ENCODE measurements around the gene URGCP.

DNA sequence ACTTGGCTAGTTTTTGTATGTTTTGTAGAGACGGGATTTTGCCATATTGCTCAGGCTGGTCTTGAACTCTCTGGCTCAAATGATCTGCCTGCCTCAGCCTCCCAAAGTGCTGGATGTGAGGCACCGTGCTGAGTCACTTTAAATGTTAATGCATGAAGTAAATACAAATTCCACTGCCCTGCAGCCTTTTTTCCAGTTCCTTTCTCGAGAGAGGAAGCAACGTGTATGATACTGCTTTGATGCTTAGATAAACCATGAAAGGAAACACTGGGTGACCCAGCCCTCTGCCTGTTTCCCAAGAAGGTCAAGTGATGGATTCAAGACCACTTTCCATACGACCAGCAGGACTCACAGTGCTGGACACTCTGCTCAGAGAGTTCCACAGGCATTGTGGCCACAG lies 25.8 kb downstream of the URGCP start:
- no peak for TF ChIP-seq YY1 (IDR thresholded peaks at IDR 0.05; ENCODE audit: extremely low read depth, insufficient replicate concordance, low read depth, low read length)
- TF ChIP-seq SRF (IDR thresholded peaks at IDR 0.05; ENCODE audit: low read depth) = no peak
- no peak for TF ChIP-seq ZFX (IDR thresholded peaks at IDR 0.05)
- TF ChIP-seq EZH2 (IDR thresholded peaks at IDR 0.05) = no peak
- TF ChIP-seq, protein P1, sequence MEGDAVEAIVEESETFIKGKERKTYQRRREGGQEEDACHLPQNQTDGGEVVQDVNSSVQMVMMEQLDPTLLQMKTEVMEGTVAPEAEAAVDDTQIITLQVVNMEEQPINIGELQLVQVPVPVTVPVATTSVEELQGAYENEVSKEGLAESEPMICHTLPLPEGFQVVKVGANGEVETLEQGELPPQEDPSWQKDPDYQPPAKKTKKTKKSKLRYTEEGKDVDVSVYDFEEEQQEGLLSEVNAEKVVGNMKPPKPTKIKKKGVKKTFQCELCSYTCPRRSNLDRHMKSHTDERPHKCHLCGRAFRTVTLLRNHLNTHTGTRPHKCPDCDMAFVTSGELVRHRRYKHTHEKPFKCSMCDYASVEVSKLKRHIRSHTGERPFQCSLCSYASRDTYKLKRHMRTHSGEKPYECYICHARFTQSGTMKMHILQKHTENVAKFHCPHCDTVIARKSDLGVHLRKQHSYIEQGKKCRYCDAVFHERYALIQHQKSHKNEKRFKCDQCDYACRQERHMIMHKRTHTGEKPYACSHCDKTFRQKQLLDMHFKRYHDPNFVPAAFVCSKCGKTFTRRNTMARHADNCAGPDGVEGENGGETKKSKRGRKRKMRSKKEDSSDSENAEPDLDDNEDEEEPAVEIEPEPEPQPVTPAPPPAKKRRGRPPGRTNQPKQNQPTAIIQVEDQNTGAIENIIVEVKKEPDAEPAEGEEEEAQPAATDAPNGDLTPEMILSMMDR (IDR thresholded peaks at IDR 0.05 in 2 of 3, conservative IDR thresholded peaks at IDR 0.05 in 1 of 3; ENCODE audit: borderline replicate concordance in 1 of 3, insufficient read depth in 1 of 3, low read depth in 2 of 3, low read length in 2 of 3) = no peak
- TF ChIP-seq, protein P2, sequence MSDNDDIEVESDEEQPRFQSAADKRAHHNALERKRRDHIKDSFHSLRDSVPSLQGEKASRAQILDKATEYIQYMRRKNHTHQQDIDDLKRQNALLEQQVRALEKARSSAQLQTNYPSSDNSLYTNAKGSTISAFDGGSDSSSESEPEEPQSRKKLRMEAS (IDR thresholded peaks at IDR 0.05) = no peak
- TF ChIP-seq EZH2phosphoT487 (IDR thresholded peaks at IDR 0.05; ENCODE audit: borderline replicate concordance) = no peak

Data from HCT116 (cell line).